Measurements from ENCODE around the gene EPN3. TPM values are rescaled to one million over a fixed set of nuclear protein-coding genes. Genes with fewer than 3 reads are reported as not detected.

Gene EPN3
- total RNA-seq, 1 experiment from 2014 or later: 0.92 TPM

GRCh38 chr17:50557630-50558029 lies 25.1 kb downstream of the EPN3 start:
- intact Hi-C loops (cut with micrococcal nuclease; ENCODE audit: unreplicated experiment): no loop called here
- BruUV-seq (replicated peaks): no TSS peak

GRCh38 chr17:50558091-50558490 lies 25.6 kb downstream of the EPN3 start:
- no peaks in the 10 kb centered on the region; the same call in 1 of the 2 replicates for H3K27me3 ChIP-seq (ENCODE audit: control insufficient read depth, insufficient read depth, low read length)
- no peak for TF ChIP-seq SIN3A (IDR thresholded peaks at IDR 0.05; ENCODE audit: borderline replicate concordance, insufficient read depth, low read depth, low read length)
- no peak for TF ChIP-seq CTCF (IDR thresholded peaks at IDR 0.05)
- TF ChIP-seq TCF7L2 (IDR thresholded peaks at IDR 0.05; ENCODE audit: low read depth, low read length): no peak
- no peak for DNase-seq (ENCODE audit: low read depth, low spot score)
- no TSS peak for BruUV-seq (replicated peaks)
- no peak for ATAC-seq
- H3K4me3 ChIP-seq (ENCODE audit: low read depth in 2 of 2, low read length in 2 of 2): no peak overlapping the region
- no peaks in the 10 kb centered on the region for H3K36me3 ChIP-seq (ENCODE audit: control insufficient read depth, insufficient read depth, low read length)
- intact Hi-C loops (cut with micrococcal nuclease; ENCODE audit: unreplicated experiment): no loop called here
- no peaks in the 10 kb centered on the region for H3K9me3 ChIP-seq (ENCODE audit: control insufficient read depth, insufficient read depth, low read depth, low read length)
- peaks cover 15% of the 10 kb centered on the region for H3K4me1 ChIP-seq (ENCODE audit: control insufficient read depth, insufficient read depth, low read length)
- ChIA-PET POLR2A (interaction anchor here (0.6 kb wide), 1 partner anchor 9 kb away, joined by 3 read pairs; no protein-coding TSS in a partner anchor), CTCF (no interaction called here)
- in situ Hi-C loops (cut with HindIII; ENCODE audit: low pct_unique_long_range_greater_than_20kb, low sequenced_read_pairs): no loop called here
- no peak overlapping the region; the same call in 1 of the 2 replicates for H3K27ac ChIP-seq (ENCODE audit: low read length)

More at GRCh38 chr17:50557630-50558029, 25.1 kb downstream of the EPN3 start:
- in situ Hi-C loops (cut with HindIII; ENCODE audit: low pct_unique_long_range_greater_than_20kb, low sequenced_read_pairs): no loop called here
- DNase-seq (ENCODE audit: low read depth, low spot score) (no peak), ATAC-seq (no peak)
- no peaks in the 10 kb centered on the region for H3K9me3 ChIP-seq (ENCODE audit: control insufficient read depth, insufficient read depth, low read depth, low read length)
- ChIA-PET POLR2A (interaction anchor here (0.6 kb wide), 1 partner anchor 10 kb away, joined by 3 read pairs; no protein-coding TSS in a partner anchor), CTCF (no interaction called here)
- H3K27me3 ChIP-seq (ENCODE audit: control insufficient read depth, insufficient read depth, low read length): no peaks in the 10 kb centered on the region; the same call in 1 of the 2 replicates
- H3K4me3 ChIP-seq (ENCODE audit: low read depth in 2 of 2, low read length in 2 of 2): no peak overlapping the region
- peaks cover 13% of the 10 kb centered on the region for H3K4me1 ChIP-seq (ENCODE audit: control insufficient read depth, insufficient read depth, low read length)
- H3K27ac ChIP-seq (ENCODE audit: low read length): no peak overlapping the region
- TF ChIP-seq CTCF (IDR thresholded peaks at IDR 0.05) (no peak), SIN3A (IDR thresholded peaks at IDR 0.05; ENCODE audit: borderline replicate concordance, insufficient read depth, low read depth, low read length) (no peak), POLR2AphosphoS5 (IDR thresholded peaks at IDR 0.05; ENCODE audit: low read depth, low read length) (no peak), REST (IDR thresholded peaks at IDR 0.05; ENCODE audit: insufficient read depth in 1 of 2, low read depth in 2 of 2, low read length in 1 of 2) (no peak), TCF7L2 (IDR thresholded peaks at IDR 0.05; ENCODE audit: low read depth, low read length) (no peak)
- H3K36me3 ChIP-seq (ENCODE audit: control insufficient read depth, insufficient read depth, low read length): no peaks in the 10 kb centered on the region

All from Panc1 (cell line).